WTC11 (cell line): ENCODE measurements around the gene ACOXL.

Experiments
- ATF1 ChIP-seq: sonication (generic); formaldehyde crosslinking; IDR thresholded peaks from 2 replicates; pipeline ENCODE4 v1.8.1; 2023; ENCODE audit warnings: mild to moderate bottlenecking, moderate library complexity, missing genetic modification reagents
- CREB1 ChIP-seq: sonication (generic); formaldehyde crosslinking; IDR thresholded peaks from 2 replicates; pipeline ENCODE4 v1.8.0; 2023; ENCODE audit warnings: mild to moderate bottlenecking, missing genetic modification reagents
- EMX1 ChIP-seq: fragments of 250-450 bp; sonication (Bioruptor Pico); IDR thresholded peaks from 2 replicates; pipeline ENCODE4 v1.8.0; 2021; ENCODE audit warnings: mild to moderate bottlenecking
- ESRRA ChIP-seq: sonication (generic); formaldehyde crosslinking; IDR thresholded peaks from 2 replicates; pipeline ENCODE4 v1.8.1; 2022; ENCODE audit warnings: mild to moderate bottlenecking, missing genetic modification reagents, borderline replicate concordance
- FOXP1 ChIP-seq: sonication (generic); formaldehyde crosslinking; IDR thresholded peaks from 2 replicates; pipeline ENCODE4 v1.8.0; 2022; ENCODE audit warnings: missing genetic modification reagents, mild to moderate bottlenecking, moderate library complexity, borderline replicate concordance
- IRF2 ChIP-seq: sonication (generic); formaldehyde crosslinking; IDR thresholded peaks from 2 replicates; pipeline ENCODE4 v1.8.0; 2022; ENCODE audit warnings: low read depth, missing genetic modification reagents, borderline replicate concordance
- SOX15 ChIP-seq: fragments of 250-450 bp; sonication (Bioruptor Pico); IDR thresholded peaks from 2 replicates; pipeline ENCODE4 v1.9.0; 2021; ENCODE audit warnings: mild to moderate bottlenecking
- TF ChIP-seq, protein P1 (sequence below): fragments of 200-600 bp; IDR thresholded peaks from 2 replicates; pipeline ENCODE4 v1.8.0; 2022; ENCODE audit warnings: antibody characterized with exemption
- TF ChIP-seq, protein P2 (sequence below): sonication (generic); formaldehyde crosslinking; IDR thresholded peaks from 2 replicates; pipeline ENCODE4 v1.8.0; 2022; ENCODE audit warnings: mild to moderate bottlenecking, missing genetic modification reagents
- TF ChIP-seq, protein P3 (sequence below): sonication (generic); formaldehyde crosslinking; IDR thresholded peaks from 2 replicates; pipeline ENCODE4 v1.8.1; 2022; ENCODE audit warnings: low read depth, missing genetic modification reagents, borderline replicate concordance

DNA sequence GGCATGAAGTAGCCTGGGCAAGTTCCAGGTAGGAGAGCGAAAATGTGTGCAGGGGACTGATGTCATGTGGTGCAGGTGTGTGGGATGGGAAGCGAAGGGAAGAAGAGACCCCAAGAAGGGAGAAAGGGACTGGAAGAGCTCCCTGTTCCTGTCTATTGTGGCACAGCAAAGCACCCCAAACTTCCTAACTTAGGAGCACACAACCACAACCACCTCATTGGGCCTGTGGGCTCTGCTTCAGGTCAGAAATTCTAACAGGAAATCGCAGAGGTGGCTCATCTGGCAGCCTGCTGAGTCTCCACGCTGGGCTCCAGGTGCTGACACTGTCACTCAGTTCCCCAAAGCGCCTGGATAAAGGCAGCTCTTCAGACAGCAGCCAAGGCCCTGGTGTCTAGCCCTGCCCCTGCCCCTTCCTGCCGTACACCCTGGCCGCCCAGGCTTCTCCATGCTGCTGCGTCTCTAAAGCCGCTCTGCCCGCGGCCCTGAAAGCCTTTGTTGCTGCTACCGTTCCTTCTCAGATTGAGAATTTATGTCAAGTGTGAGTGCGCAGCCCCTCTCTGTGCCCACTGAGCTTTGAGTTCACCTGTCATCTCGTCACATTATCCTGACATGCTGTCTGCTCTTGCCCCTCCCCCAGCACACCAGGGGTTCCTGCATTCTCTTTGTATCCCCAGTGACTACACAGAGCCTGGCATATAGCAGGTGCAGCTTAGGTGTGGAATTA is 248.1 kb downstream of the ACOXL start:
- TF ChIP-seq ESRRA (CRISPR knock-in tag) (no peak), CREB1 (no peak), FOXP1 (CRISPR knock-in tag) (no peak), EMX1 (no peak), IRF2 (no peak), ATF1 (CRISPR knock-in tag) (no peak), SOX15 (CRISPR knock-in tag) (no peak)
- TF ChIP-seq, protein P1, sequence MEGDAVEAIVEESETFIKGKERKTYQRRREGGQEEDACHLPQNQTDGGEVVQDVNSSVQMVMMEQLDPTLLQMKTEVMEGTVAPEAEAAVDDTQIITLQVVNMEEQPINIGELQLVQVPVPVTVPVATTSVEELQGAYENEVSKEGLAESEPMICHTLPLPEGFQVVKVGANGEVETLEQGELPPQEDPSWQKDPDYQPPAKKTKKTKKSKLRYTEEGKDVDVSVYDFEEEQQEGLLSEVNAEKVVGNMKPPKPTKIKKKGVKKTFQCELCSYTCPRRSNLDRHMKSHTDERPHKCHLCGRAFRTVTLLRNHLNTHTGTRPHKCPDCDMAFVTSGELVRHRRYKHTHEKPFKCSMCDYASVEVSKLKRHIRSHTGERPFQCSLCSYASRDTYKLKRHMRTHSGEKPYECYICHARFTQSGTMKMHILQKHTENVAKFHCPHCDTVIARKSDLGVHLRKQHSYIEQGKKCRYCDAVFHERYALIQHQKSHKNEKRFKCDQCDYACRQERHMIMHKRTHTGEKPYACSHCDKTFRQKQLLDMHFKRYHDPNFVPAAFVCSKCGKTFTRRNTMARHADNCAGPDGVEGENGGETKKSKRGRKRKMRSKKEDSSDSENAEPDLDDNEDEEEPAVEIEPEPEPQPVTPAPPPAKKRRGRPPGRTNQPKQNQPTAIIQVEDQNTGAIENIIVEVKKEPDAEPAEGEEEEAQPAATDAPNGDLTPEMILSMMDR: no peak
- TF ChIP-seq, protein P2, sequence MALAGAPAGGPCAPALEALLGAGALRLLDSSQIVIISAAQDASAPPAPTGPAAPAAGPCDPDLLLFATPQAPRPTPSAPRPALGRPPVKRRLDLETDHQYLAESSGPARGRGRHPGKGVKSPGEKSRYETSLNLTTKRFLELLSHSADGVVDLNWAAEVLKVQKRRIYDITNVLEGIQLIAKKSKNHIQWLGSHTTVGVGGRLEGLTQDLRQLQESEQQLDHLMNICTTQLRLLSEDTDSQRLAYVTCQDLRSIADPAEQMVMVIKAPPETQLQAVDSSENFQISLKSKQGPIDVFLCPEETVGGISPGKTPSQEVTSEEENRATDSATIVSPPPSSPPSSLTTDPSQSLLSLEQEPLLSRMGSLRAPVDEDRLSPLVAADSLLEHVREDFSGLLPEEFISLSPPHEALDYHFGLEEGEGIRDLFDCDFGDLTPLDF (CRISPR knock-in tag): no peak
- TF ChIP-seq, protein P3, sequence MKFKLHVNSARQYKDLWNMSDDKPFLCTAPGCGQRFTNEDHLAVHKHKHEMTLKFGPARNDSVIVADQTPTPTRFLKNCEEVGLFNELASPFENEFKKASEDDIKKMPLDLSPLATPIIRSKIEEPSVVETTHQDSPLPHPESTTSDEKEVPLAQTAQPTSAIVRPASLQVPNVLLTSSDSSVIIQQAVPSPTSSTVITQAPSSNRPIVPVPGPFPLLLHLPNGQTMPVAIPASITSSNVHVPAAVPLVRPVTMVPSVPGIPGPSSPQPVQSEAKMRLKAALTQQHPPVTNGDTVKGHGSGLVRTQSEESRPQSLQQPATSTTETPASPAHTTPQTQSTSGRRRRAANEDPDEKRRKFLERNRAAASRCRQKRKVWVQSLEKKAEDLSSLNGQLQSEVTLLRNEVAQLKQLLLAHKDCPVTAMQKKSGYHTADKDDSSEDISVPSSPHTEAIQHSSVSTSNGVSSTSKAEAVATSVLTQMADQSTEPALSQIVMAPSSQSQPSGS: no peak
